Measurements from ENCODE around the gene TBC1D17.
A peak's percentile ranks its signal among the peaks of the same experiment; 100 is the strongest.

Gene TBC1D17

DNA sequence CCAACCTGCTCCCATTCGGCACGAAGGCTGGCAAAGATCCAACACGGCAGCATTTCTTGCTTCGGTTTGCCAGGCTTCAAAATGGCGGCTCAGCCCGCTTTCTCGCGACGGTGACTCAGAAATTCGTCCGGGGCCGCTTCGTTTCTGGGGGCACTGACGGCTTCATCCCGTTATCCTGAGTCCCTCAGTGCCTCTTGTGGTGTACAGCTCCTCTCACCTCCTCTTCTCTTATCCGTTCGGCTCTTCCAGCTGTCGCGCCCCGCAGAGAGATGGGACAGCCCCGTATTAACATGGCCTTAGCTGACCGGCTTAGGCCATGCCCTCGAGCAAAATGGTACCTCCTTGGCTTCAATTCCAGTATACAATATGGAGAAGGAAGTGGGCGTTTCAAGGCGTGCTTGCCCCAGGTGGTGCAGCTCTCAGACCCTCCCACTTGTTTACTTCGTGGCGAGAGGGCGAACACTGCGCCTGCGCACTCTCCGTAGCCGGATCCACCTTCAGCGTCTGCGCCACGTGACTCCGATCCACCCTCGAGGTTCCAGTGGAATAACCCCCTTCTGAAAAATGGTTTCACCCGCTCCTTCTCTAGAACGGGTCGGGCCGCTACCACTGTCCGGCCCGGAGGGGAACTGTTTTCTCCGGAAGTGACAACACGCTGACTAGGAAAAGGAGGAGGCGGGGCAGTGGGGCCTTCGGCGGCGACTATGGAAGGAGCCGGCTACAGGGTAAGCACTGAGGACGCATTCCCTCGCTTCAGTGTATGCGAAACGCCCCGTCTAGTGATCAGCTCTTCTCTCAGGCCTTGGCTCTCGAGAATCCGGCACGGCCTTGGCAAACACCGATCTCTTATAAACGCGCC, at the start of gene TBC1D17, which contains the start of gene AKT1S1:
TBC1D17 (plus strand) TSS at position 683 of the 859 bp plus-strand sequence; CDS start at position 705, 22 bp downstream.
AKT1S1 (minus strand) TSS at position 336 of the 859 bp plus-strand sequence. CDS start 4,060 bp downstream, outside the sequence.
- DNase-seq (ENCODE audit: low read depth) = peak; percentile 100

DNA sequence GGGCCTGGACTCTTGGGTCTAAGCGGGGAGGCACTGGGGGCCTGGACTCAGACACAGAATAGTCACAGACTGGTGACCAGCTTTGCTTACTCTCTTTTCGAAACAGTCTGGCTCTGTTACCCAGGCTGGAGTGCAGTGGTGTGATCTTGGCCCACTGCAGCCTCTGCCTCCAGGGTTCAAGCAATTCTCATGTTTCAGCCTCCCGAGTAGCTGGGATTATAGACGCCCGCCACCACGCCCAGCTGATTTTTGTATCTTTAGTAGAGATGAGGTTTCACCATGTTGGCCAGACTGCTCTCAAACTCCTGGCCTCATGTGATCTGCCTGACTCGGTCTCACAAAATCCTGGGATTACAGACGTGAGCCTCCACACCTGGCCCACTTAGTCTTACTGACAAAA, 48.3 kb upstream of the TBC1D17 start:
- no peak for DNase-seq (ENCODE audit: low read depth)

DNA sequence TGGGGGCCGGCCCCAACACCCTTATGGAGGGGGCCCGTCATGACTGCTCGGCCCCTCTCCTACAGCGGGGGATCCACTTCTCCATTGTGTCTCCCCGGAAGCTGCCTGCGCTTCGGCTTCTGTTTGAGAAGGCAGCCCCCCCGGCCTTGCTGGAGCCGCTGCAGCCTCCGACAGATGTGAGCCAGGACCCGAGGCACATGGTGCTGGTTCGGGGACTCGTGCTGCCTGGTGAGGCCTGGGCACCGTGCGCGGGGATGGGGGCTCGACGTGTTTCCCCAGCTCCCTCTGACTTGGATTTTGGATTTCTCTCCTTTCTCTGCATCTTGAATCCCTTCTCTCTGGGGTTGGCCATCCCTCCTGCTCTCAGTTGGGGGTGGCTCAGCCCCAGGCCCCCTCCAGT, 47.8 kb upstream of the TBC1D17 start:
- DNase-seq (ENCODE audit: low read depth) = no peak

DNA sequence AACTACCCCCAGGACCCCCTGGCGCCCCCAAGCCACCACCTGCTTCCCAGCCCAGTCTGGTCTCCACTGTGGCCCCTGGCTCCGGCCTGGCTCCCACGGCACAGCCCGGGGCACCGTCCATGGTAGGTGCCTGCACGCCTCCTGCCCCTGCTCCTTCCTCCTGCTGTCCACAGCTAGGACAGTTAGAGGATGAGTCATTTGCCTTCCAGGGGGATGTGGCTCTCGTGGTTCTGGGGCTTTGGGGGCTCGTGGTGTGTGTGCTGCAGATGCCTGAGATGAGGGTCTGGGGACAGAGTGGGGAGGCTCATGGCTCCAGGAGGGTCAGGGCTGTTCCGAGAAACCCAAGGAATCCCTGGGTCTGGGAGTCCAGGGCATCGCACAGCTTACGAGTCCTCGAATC, 46.7 kb upstream of the TBC1D17 start:
- no peak for DNase-seq (ENCODE audit: low read depth)

DNA sequence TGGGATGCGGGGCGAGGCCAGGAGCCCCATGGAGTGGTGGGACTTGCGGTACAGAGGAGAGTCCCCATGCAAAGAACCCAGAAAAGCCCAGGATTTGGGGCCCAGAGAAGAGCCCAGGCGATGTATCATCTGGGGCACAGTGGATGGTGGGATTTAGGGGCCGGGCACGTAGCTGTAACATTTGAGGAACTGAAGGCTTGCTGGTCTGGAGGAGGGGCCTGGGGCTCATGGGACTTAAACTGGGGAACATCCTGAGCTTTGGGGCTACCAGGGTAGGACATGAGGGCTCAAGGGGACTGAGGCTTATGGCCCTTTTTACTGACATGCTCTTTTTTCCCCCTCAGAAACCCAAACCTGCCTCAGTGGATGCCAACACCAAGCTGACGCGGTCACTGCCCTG, 45.9 kb upstream of the TBC1D17 start:
- no peak for DNase-seq (ENCODE audit: low read depth)

- no peak for DNase-seq (ENCODE audit: low read depth)
These were observed 44.9 kb upstream of the TBC1D17 start for GRCh38 chr19:49832556-49832955.

GRCh38 chr19:49833599-49833998, 43.9 kb upstream of the TBC1D17 start:
- DNase-seq (ENCODE audit: low read depth) = no peak

- DNase-seq (ENCODE audit: low read depth) = no peak
These were observed 41.9 kb upstream of the TBC1D17 start for GRCh38 chr19:49835562-49835961.

DNA sequence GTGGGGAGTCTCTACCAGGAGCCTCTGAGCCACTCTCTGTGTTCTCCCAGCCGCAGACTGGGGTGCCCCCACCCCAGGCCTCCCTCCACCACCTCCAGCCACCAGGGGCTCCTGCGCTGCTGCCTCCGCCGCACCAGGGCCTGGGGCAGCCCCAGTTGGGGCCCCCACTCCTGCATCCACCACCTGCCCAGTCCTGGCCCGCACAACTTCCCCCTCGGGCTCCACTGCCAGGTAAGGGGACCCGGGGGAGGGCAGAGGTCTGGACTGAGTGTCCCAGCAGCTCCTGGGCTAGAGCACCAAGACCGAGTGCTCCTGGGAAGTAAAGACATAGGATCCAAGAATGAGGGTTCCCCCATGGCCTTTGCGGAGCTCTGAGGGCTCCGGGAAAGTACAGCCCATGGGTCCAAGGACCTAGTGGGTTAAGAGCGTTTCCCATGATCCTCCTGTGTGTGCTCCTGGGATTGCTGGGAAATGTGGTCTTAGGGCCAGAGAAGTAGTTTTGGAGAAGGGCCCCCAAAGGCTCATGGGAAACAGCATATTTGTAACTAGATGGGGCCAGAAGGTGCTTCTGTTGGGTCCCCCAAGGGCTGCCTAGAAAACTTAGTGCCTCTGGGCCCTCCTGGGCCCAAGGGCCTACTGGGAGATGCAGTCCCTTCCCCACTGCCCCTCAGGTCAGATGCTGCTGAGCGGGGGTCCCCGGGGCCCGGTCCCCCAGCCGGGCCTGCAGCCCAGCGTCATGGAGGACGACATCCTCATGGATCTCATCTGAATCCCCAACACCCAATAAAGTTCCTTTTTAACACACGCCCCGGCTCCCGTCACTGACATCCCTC, 41.1 kb upstream of the TBC1D17 start:
- no peak for DNase-seq (ENCODE audit: low read depth)

DNA sequence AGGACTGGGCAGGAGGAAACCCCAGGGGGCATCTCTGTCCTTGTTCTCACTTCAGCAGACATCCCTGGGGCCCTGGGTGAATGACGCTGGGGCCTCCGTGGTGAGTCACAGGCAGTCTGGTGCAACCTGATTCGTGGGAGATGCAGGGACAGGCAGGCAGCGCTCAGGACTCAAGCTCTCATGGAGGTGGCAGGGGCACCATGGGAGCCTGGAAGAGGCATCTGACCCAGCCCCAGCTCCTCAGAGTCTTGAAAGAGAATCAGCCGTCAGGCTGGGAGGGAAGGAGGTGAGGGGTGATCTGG, 40.5 kb upstream of the TBC1D17 start:
- DNase-seq (ENCODE audit: low read depth) = no peak

GRCh38 chr19:49837425-49837824, 40.1 kb upstream of the TBC1D17 start:
- no peak for DNase-seq (ENCODE audit: low read depth)

DNA sequence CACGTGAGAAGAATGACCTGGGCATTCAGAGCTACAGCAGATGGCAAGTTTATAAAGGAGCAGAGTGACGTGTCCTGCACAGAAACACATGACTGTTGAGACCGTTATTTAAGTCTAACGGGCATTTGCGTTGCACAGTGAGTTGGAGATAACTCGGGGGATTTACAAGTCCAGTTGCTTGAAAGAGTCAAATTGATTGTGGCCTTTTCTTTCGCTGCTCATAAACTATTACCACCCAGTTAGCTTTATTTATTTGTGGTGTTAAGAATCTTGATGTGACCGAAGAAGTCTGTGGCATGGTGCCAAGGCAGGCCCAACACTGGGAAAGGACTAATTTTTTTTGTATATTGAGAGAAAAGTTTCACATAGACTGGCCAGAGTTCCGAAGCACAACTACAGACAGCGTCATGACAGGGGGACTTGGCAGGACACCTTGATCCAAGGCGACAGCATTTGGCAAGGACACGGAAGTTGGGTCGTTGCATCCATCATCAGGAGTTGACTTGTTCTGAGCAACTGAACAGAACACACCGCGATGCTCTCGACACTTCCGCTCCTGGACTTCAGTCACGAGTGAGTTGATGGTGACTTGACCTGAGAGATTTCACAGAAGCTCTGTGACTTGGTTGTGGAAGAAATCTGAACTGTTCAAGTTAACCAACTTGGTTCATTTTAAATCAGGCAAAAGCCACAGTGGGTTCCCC, 38.5 kb upstream of the TBC1D17 start:
- no peak for DNase-seq (ENCODE audit: low read depth)

DNA sequence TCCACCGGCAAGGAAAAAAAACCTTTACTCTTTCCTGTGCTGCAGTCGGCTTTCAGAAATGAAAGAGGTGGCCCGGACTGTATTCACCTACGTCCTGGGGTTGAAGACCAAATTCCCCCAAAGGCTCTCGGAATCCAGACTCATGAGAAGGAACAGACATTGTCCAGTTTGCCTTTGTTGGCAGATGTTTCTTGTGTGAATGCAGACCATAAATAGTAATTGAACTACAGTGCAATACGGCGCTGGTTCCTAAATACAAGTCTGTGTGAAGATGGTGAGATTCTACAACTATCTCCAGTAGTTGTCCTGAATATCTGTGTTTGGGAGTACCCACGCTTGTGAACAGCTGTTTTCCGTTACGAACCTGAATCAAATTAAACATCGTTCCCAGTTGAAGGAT, 37.8 kb upstream of the TBC1D17 start:
- no peak for DNase-seq (ENCODE audit: low read depth)

GRCh38 chr19:49840321-49840720, 37.2 kb upstream of the TBC1D17 start:
- no peak for DNase-seq (ENCODE audit: low read depth)

DNA sequence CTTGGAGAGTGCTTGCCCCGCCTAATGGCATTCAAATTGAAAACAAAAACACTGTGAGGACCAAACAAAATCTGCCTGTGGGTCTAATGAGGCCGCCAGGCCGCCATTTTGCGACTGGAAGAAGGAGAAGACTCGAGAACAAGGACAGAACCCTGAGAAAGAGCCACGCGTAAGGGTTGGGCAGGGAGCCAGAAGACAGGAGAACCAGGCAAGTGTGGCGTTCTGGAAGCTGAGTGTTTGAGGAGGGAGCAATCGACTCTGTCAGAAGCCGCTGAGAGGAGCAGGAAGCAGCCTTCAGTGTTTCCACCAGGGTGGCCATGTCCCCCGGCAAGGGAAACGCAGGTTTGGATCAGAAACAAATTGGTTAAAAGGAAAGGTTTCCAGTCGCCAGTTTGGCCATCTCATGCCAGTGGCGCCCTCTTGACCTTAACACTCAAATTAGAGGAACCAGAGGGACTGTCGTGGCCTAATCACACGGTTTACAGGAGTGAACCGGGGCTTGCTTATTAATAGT, 36.7 kb upstream of the TBC1D17 start:
- no peak for DNase-seq (ENCODE audit: low read depth)

DNA sequence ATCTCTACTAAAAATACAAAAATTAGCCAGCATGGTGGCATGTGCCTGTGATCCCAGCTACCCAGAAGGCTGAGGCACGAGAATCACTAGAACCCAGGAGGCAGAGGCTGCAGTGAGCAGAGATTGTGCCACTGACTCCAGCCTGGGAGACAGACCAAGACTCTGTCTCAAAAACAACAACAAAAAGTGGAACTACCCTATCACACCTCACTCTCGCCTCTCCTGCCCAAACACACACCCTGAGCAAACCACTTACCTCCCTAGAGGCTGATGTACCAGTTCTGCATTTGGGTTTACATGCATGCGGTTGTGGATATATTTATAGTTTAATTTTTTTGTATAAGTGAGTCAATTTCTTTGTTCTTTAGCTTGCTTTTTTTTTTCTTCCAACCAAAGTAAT, 34.2 kb upstream of the TBC1D17 start:
- DNase-seq (ENCODE audit: low read depth) = no peak

- DNase-seq (ENCODE audit: low read depth) = no peak
These were observed 33.1 kb upstream of the TBC1D17 start for GRCh38 chr19:49844138-49845095.

DNA sequence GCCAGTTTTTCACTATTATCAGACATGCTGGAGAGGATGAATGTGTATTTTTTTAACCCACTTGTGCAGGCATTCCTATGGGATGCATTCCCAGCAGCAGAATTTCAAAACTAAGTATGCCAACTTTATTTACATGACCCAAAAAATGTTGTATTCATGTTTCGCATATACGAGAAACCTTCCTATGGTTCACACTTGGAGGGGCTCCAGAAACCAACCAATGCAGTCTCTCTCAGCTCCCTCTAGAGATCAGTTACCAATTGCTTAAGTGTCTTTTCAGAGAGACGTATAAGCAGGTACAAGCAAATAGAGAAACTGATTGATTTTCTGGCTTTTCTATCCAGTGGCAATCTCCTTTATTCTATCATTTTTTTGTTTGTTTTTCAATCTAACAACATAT, 32.1 kb upstream of the TBC1D17 start:
- peak; percentile 49 for DNase-seq (ENCODE audit: low read depth)

DNA sequence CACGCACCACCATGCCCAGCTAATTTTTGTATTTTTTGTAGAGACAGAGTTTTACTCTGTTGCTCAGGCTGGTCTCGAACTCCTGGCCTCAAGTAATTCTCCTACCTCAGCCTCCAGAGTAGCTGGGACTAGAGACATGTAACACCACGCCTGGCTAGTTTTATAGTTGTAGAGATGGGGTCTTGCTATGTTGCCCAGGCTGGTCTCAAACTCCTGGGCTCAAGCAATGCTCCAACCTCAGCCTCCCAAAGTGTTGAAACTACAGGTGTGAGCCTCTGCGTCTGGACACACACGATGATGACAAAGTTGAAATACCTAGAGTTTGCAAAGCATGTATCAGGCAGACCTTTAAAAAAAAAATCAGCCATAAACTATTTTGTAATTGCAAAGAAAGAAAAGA, 31.1 kb upstream of the TBC1D17 start:
- DNase-seq (ENCODE audit: low read depth) = no peak

DNA sequence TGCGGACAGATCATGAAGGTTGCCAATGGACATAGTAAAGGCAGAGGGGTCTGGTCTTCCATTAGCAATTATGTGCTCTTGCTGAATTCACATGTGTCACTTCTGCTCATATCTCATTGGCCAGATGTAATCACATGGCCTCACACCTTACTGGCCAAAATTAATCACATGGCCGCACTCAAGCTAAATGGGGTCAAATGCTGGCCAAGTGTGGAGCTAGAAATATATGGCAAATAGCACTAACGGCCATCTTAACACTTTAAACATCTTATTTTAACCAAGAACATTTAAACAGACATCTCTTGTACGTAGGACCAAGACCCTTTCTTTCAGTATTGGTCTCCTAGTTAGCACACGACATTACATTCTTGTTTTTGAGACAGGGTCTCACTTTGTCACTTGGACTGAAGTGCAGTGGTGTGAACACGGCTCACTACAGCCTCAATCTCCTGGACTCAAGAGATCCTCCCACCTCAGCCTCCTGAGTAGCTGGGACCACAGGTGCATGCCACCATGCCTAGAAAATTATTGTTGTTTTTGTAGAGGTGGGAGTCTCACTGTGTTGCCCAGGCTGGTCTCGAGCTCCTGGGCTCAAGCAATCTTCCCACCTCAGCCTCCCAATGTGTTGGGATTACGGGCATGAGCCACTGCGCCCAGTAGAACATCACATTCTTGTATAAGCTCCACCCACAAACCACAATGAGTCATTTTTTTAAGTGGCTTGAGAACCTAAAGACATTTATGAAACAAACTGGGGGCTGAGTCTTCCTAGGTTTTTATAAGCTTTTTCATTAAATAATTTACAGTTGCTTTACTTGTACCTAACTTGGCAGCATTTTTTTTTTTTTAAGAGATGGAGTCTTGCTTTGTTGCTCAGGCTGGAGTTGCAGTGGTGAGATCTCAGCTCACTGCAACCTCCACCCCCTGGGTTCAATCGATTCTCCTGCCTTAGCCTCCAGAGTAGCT, 29.5 kb upstream of the TBC1D17 start:
- peak; percentile 71 for DNase-seq (ENCODE audit: low read depth)

All from fibroblast of gingiva (primary cell).